Stimulated activated CD8-positive, alpha-beta memory T cell treated with anti-CD3 and anti-CD28 coated beads, Interleukin-15, amount 100 ng/mL, for 1 hour (primary cell): ENCODE measurements around the gene L3MBTL1.

ENCODE experiments used
- DNase-seq: peaks from one replicate; pipeline ENCODE4 v3.0.0-alpha.2; 2020; ENCODE audit warnings: low read depth

L3MBTL1 gene

GRCh38 chr20:43506238-43506637 is 1.3 kb upstream of the L3MBTL1 start:
- DNase-seq, result no peak

- no peak for DNase-seq
Measured at GRCh38 chr20:43508106-43508505, 609 bp downstream of the L3MBTL1 start.

GRCh38 chr20:43508604-43509040 is 1.1 kb downstream of the L3MBTL1 start:
- DNase-seq, result no peak

- no peak for DNase-seq
Measured at GRCh38 chr20:43511879-43512278, 4.4 kb downstream of the L3MBTL1 start.

- DNase-seq, result no peak
Measured at GRCh38 chr20:43513372-43513930, 6.0 kb downstream of the L3MBTL1 start.

GRCh38 chr20:43513931-43514647 is 6.6 kb downstream of the L3MBTL1 start:
- peak; percentile 74 for DNase-seq

- DNase-seq, result no peak
Measured at GRCh38 chr20:43514648-43514999, 7.1 kb downstream of the L3MBTL1 start.

GRCh38 chr20:43515628-43516027 is 8.1 kb downstream of the L3MBTL1 start:
- no peak for DNase-seq

- DNase-seq, result no peak
Measured at GRCh38 chr20:43516251-43516824, 8.8 kb downstream of the L3MBTL1 start.

GRCh38 chr20:43520074-43520630 is 12.7 kb downstream of the L3MBTL1 start:
- DNase-seq, result no peak

- DNase-seq, result no peak
Measured at GRCh38 chr20:43525021-43525420, 17.5 kb downstream of the L3MBTL1 start.

GRCh38 chr20:43528258-43528875 is 20.9 kb downstream of the L3MBTL1 start:
- DNase-seq, result no peak

GRCh38 chr20:43529051-43529450 is 21.6 kb downstream of the L3MBTL1 start:
- no peak for DNase-seq

- DNase-seq, result no peak
Measured at GRCh38 chr20:43529457-43530153, 22.1 kb downstream of the L3MBTL1 start.

- no peak for DNase-seq
Measured at GRCh38 chr20:43530321-43531090, 23.0 kb downstream of the L3MBTL1 start.

- no peak for DNase-seq
Measured at GRCh38 chr20:43531091-43531443, 23.6 kb downstream of the L3MBTL1 start.

GRCh38 chr20:43532416-43533055 is 25.0 kb downstream of the L3MBTL1 start:
- no peak for DNase-seq

- no peak for DNase-seq
Measured at GRCh38 chr20:43533060-43533459, 25.6 kb downstream of the L3MBTL1 start.

GRCh38 chr20:43534016-43534415 is 26.5 kb downstream of the L3MBTL1 start:
- DNase-seq, result no peak

- no peak for DNase-seq
Measured at GRCh38 chr20:43534791-43535350, 27.4 kb downstream of the L3MBTL1 start.
